GM19468 (cell line): ENCODE results near the gene ARHGEF6.
A peak's percentile ranks its signal among the peaks of the same experiment; 100 is the strongest.
"Not testable (repeated sequence)": the region's sequence is repeated elsewhere in the genome, so short reads cannot be mapped to it uniquely, and the experiment has no call there.

Experiments
- ATAC-seq: cut with Tn5 transposase; IDR thresholded peaks from one replicate; pipeline ENCODE4 v1.9.1; 2021; ENCODE audit warnings: mild to moderate bottlenecking, moderate library complexity, moderate number of reproducible peaks; ENCODE audit not compliant: unreplicated experiment; ENCODE audit errors: extremely low read depth

ARHGEF6 gene

DNA sequence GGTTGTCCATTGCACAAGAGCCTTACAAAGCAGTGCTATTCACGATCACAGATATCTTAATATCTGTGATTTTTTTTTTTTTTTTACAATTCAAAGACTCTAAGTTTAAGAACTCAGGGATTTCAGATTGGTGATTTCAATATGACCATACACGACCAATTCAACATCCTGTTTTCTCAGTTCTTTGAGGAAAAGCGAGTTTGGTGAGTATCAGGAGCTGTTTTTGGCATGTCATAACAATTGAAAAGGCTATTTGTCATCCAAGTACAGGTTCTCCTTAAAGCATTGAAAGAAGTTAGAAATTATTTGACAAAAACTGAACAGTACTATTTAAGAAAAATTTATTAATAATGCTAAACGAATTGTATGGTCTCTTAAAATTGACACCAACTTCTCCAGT is 9.1 kb upstream of the ARHGEF6 start:
- ATAC-seq, result no peak

- no peak for ATAC-seq
Measured at GRCh38 chrX:136784231-136784630, 3.5 kb upstream of the ARHGEF6 start.

DNA sequence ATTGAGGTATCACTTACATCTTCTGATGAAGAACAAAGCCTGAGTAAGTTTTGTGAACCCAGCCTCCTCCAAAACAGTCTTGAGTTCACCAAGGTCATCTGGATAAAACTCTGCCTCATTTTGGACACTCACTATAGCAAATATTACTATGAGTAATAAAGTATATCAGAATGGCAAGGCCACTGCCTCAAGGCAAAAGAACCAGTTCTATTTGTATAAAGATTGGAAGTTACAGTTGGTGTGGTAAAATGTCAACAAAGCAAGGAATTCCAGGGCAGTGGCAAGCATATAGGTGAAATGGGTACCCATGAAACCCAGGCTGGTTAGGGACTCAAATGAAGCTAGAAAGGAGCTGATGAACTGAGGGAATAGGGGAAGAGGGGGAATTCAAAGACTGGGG is 2.4 kb upstream of the ARHGEF6 start:
- ATAC-seq, result no peak

GRCh38 chrX:136781180-136781797 is 557 bp upstream of the ARHGEF6 start:
- no peak for ATAC-seq

- ATAC-seq, result no peak
Measured at GRCh38 chrX:136780241-136780640, 491 bp downstream of the ARHGEF6 start.

GRCh38 chrX:136779346-136779781 is 1.4 kb downstream of the ARHGEF6 start:
- ATAC-seq, result no peak

DNA sequence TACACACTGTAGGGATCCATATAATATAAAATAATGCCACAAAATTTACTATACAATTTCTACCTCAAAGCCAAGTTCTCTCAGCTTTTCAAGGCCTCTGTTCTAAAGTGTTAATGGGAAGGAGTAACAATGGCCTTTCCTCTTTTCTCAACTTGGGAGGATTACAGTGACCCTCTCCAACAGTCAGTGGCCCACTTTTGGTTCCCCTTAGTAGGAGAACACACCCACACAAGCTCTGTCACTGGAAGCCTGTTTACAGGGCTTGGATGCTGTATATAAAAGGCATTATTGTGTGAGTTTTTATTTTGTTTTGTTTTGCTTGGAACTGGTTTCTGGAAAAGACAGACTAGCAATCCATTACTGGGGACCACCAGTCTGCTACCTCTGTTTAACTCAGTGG is 1.8 kb downstream of the ARHGEF6 start:
- no peak for ATAC-seq

- ATAC-seq, result no peak
Measured at GRCh38 chrX:136778020-136778419, 2.7 kb downstream of the ARHGEF6 start.

GRCh38 chrX:136773648-136774047 is 7.1 kb downstream of the ARHGEF6 start:
- ATAC-seq, result no peak

DNA sequence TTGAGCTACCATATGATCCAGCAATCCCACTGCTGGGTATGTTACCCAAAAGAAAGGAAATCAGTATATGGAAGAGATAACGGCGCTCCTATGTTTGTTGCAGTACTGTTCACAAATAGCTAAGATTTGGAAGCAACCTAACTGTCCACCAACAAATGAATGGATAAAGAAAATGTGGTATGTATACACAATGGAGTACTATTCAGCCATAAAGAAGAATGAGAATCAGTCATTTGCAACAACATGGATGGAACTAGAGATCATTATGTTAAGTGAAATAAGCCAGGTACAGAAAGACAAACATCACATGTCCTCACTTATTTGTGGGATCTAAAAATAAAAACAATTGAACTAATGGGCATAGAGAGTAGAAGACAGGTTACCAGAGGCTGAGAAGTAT is 8.9 kb downstream of the ARHGEF6 start:
- ATAC-seq, result not testable (repeated sequence)

GRCh38 chrX:136768469-136769084 is 12.2 kb downstream of the ARHGEF6 start:
- no peak for ATAC-seq

GRCh38 chrX:136767104-136767941 is 13.4 kb downstream of the ARHGEF6 start:
- ATAC-seq, result peak; percentile 63

- no peak for ATAC-seq
Measured at GRCh38 chrX:136766785-136767103, 14.0 kb downstream of the ARHGEF6 start.

GRCh38 chrX:136765821-136766356 is 14.8 kb downstream of the ARHGEF6 start:
- no peak for ATAC-seq

- no peak for ATAC-seq
Measured at GRCh38 chrX:136764206-136764605, 16.5 kb downstream of the ARHGEF6 start.

DNA sequence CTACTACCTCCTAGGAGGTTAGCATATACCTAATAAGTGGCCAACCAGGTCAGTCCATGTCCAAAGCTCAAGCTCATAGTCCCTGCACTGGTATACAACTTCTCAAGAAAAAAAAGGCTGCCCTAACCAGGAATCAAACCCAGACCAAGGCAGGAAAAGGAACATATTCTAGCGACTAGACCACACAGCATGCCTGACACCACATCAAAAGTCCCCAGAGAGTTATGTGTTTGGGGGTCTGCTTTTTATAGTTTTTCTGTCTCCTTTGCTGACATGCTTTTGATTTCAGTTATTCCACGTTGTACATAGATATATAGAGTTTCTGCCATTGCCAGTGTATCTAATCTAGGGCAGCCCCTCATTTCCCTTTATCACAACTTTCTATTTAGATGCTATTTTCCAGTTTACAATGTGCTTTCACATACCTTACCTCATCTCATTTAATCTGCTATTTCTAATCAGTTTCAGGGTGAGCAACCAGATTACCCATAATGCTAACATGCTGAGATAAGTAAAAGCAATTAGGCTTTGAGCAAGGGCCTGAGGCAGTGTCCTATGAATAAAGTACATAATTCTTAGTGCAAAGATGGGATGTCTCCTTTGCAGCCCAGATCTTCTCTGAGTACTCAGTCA is 17.8 kb downstream of the ARHGEF6 start:
- ATAC-seq, result no peak

DNA sequence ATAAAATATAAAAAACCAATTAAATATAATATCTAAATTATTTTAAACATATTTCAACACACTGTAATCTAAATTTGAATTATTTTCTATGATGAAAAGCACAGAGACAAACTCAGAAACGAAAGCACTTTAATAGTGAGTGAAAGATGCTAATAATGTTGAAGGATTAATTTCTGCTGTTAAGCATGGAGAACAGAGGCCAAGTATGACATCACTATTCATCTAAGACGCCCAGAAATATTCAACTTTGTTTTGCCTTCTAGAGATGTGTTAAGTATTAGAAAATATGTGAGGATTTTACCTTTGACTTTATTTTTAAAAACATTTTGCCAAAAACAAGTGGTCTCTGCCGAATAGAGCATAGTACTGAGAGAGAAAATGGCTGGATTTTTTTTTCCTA is 19.3 kb downstream of the ARHGEF6 start:
- ATAC-seq, result no peak

DNA sequence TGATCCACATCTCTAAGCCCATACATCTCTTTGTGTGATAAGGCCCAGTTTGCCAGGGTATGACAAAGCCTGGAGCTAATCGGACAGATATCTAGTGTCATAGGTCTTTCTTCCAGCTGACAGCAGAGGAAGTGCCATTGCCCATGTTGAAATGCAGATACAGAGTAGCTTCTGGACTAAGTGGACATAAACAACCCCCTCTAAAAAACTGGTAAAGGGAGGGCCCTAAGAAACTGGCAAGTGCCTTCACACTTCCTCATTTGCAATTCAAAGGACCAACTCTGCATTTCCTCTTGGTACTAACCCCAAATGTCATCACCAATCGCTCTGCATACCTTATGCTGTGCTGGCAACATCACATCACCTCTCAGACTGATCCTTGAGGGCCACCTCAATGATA is 20.8 kb downstream of the ARHGEF6 start:
- ATAC-seq, result no peak

GRCh38 chrX:136755411-136755810 is 25.3 kb downstream of the ARHGEF6 start:
- ATAC-seq, result no peak

DNA sequence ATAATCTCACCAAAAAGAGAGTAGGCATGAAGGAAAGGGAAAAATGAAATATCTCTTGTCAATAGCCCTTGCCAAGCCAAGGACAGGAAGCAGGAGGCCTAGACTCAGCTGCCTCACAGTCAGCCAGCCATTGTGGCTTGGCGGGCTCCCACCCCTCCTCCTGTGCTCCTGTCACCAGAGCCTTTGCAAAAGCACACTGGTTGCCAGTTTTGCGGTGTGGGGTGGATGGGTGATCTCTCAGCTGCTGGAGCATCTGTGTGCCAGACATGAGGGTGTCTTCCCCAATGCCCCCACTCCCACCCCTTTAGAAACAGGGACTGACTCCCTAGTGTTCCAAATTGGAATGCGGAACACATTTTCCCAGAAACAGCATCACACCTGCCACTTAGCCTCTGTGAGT is 26.1 kb downstream of the ARHGEF6 start:
- ATAC-seq, result no peak

DNA sequence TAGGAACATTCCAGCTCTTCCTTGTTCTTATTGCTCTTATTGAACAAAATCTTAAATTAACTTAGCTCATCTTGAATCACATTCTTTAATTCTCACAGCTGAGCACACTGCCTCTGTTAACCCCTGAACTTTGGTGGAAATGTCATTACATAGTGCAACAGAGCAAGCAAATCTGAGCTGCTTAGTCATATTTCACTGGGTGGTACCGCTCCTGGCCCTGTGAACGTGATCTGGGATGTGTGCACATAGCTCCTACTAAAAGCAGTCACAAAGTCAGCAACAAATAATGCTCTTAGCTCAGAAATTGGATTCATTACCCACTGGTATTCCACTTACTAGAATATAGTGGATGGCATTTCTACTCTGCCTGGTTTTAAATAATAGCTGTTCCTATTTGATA is 27.9 kb downstream of the ARHGEF6 start:
- ATAC-seq, result no peak
